Lower leg skin (tissue), 4 donors: ENCODE measurements around the gene PEAR1. TPM values are rescaled to one million over a fixed set of nuclear protein-coding genes. Genes with fewer than 3 reads are reported as not detected.

Experiments
- DNase-seq, 2 donors: peaks; one replicate each; pipeline ENCODE4 v3.0.0-alpha.2; 2019; ENCODE audit warnings: low spot score in 2 of 2
- H3K4me3 ChIP-seq: fragments of 200-600 bp; sonication (generic); 2 replicates; pipeline ENCODE4 v1.5.1; 2017; ENCODE audit warnings: mild to moderate bottlenecking, low read depth; ENCODE audit not compliant: poor library complexity, severe bottlenecking
- CTCF ChIP-seq, 3 donors: fragments of 450-650 bp; IDR thresholded peaks; one replicate each; pipeline ENCODE4 v1.5.1; 2016; ENCODE audit warnings: antibody characterized with exemption in 3 of 3, mild to moderate bottlenecking in 3 of 3, moderate library complexity in 2 of 3
- POLR2A ChIP-seq, 2 donors: fragments of 450-650 bp; IDR thresholded peaks; one replicate each; pipeline ENCODE4 v1.6.1; 2016 to 2017; ENCODE audit warnings: antibody characterized with exemption in 2 of 2, mild to moderate bottlenecking in 1 of 2, moderate library complexity in 1 of 2
- WGBS, 2 donors: methylation state at CpG; one replicate each; pipeline ENCODE4 v1.1.5; 2018; 5-methylcytosine and 5-hydroxymethylcytosine counted together
- intact Hi-C: fragments of 100-400 bp; cut with DNase I; formaldehyde crosslinking; loops from one replicate; pipeline ENCODE4 v1.15.0; 2023; ENCODE audit warnings: low total_unique reads
- total RNA-seq, 4 donors: library from RNA; depleted of rRNA; stranded (reverse); fragments of >200 nt; gene quantifications; one replicate each; pipeline ENCODE4 v1.1.0, GENCODE V29; 2016

PEAR1 gene
- total RNA-seq: 10 to 100 TPM in 1 of 4 donors, 1 to 10 TPM in 3; 2.1 to 10.2 (median 6.6) TPM

- peak within 1 kb of the TSS; percentile 24 for H3K4me3 ChIP-seq
- TF ChIP-seq CTCF (IDR thresholded peaks at IDR 0.05): no peak
- TF ChIP-seq POLR2A (IDR thresholded peaks at IDR 0.05): no peak
- intact Hi-C loops: no loop called here
- DNase-seq: no peak
- 18 to 28% methylated on average over 41 to 59 of the region's 60 CpGs for WGBS, 2 donors
Measured at GRCh38 chr1:156893048-156893953, at the start of gene PEAR1. Gene PEAR1 (plus strand): TSS chr1:156893718. CDS start chr1:156903927, 10,209 bp downstream.

- 56 to 58% methylated on average over 6 of the region's 6 CpGs for WGBS, 2 donors
Measured at GRCh38 chr1:156844102-156844501, 49.4 kb upstream of the PEAR1 start.

GRCh38 chr1:156844638-156845037 lies 48.9 kb upstream of the PEAR1 start:
- no peak for DNase-seq
- no peak overlapping the region for H3K4me3 ChIP-seq
- 18 to 29% methylated on average over 8 to 14 of the region's 14 CpGs for WGBS, 2 donors
- TF ChIP-seq CTCF (IDR thresholded peaks at IDR 0.05) (no peak), POLR2A (IDR thresholded peaks at IDR 0.05) (no peak)
- intact Hi-C loops: no loop called here

More at GRCh38 chr1:156844102-156844501, 49.4 kb upstream of the PEAR1 start:
- TF ChIP-seq CTCF (IDR thresholded peaks at IDR 0.05): no peak
- TF ChIP-seq POLR2A (IDR thresholded peaks at IDR 0.05): no peak
- no peak overlapping the region for H3K4me3 ChIP-seq
- DNase-seq: no peak
- intact Hi-C loops: no loop called here

- no peak for DNase-seq
- H3K4me3 ChIP-seq: no peak overlapping the region
- intact Hi-C loops: no loop called here
- TF ChIP-seq CTCF (IDR thresholded peaks at IDR 0.05) (no peak), POLR2A (IDR thresholded peaks at IDR 0.05) (no peak)
- 9 to 17% methylated on average over 35 to 36 of the region's 69 CpGs for WGBS, 2 donors
Measured at GRCh38 chr1:156845055-156845952, 48.2 kb upstream of the PEAR1 start.

GRCh38 chr1:156845953-156846545 lies 47.5 kb upstream of the PEAR1 start:
- intact Hi-C loops: no loop called here
- 53 to 63% methylated on average over 18 of the region's 18 CpGs for WGBS, 2 donors
- no peak overlapping the region for H3K4me3 ChIP-seq
- TF ChIP-seq CTCF (IDR thresholded peaks at IDR 0.05): no peak
- no peak for TF ChIP-seq POLR2A (IDR thresholded peaks at IDR 0.05)
- no peak for DNase-seq
